Renal cortex interstitium (tissue), 15 donors: ENCODE results near the gene CHI3L2. TPM values are rescaled to one million over a fixed set of nuclear protein-coding genes. Genes with fewer than 3 reads are reported as not detected.

Experiments used
- DNase-seq, 11 donors: peaks; one replicate each; pipeline ENCODE4 v3.0.0-alpha.2; 2013; ENCODE audit warnings: low read depth in 9 of 11, low spot score in 4 of 11; ENCODE audit errors: extremely low read depth in 1 of 11
- long read RNA-seq, 16 experiments: transcript quantifications; one replicate each; lab custom pipeline, GENCODE V29; 2026
- polyA plus RNA-seq, 3 donors: library from polyadenylated mRNA; unstranded; fragments of 120-200 nt; gene quantifications; one replicate each; pipeline ENCODE4 v1.2.1, GENCODE V29; 2013; ENCODE audit not compliant: insufficient read length in 3 of 3

Gene CHI3L2, protein sequence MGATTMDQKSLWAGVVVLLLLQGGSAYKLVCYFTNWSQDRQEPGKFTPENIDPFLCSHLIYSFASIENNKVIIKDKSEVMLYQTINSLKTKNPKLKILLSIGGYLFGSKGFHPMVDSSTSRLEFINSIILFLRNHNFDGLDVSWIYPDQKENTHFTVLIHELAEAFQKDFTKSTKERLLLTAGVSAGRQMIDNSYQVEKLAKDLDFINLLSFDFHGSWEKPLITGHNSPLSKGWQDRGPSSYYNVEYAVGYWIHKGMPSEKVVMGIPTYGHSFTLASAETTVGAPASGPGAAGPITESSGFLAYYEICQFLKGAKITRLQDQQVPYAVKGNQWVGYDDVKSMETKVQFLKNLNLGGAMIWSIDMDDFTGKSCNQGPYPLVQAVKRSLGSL
- under 1 TPM; 0.09 to 0.28 (median 0.18) TPM for polyA plus RNA-seq
- long read RNA-seq, donor 1 = 0 reads
- long read RNA-seq, donor 2 = 0 reads
- long read RNA-seq, donor 3 = 0 reads
- long read RNA-seq, donor 4 = 0 reads
- long read RNA-seq, donor 5 = 0 reads
- long read RNA-seq, donor 6 = 0 reads
- long read RNA-seq, donor 7 = 0 reads
- long read RNA-seq, donor 8 = 0 reads
- long read RNA-seq, donor 9 = 0 reads
- long read RNA-seq, donor 10 = 0 reads
- long read RNA-seq, donor 11 = 0 reads
- long read RNA-seq, donor 12 = 0 reads
- long read RNA-seq, donor 13 = 0 reads
- long read RNA-seq, donor 14 = 0 reads
- long read RNA-seq, donor 15 = 0 reads
- long read RNA-seq, donor 16 = 0 reads

DNA sequence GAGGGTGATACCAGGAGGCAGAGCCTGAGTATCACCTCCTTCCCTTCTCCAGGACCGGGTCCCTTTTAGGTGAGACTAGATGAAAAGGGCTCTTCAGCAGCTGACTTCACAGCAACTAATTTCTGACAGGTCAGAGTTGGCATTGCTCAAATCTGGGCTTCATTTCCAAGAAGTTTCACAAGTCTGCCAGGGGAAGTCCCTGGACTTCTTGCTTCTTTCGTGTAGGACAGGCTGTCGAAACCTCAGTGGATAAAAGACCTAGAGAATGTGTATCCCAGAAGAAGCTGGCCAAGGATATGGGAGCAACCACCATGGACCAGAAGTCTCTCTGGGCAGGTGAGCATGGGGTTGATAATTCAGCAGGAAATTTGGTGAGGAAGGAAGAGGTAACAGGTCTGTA is at the start of gene CHI3L2:
TSS of gene CHI3L2 (plus strand) at position 280 of the 400 bp plus-strand sequence. CDS start at position 297, 17 bp downstream.
- DNase-seq = no peak

DNA sequence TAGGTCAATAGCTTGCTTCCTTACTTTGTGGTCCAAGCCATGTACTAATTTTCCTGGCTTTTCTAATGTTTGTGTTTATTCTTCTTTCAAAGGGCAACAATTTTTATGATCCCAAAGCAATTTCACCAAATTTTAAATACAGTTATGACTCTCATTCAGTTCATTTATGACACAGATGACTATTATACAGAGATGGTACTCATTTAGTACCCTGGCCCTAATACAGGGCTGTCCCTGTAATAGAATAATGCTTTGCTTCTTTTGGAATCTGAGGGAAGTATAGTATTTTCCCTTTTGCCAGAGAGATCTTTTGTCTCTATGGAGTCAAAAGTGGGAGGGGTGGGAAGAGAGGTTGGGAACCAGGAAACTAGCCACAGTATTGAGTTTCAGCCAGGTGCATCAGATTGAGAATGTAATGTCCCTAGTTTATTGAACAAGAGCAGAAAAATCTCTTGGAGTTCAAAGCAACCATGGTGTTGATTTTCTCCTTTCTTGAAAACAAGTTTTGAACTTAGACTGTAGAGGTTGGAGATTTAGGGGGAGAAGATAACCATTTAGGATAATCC is 47.5 kb upstream of the CHI3L2 start:
- no peak for DNase-seq

DNA sequence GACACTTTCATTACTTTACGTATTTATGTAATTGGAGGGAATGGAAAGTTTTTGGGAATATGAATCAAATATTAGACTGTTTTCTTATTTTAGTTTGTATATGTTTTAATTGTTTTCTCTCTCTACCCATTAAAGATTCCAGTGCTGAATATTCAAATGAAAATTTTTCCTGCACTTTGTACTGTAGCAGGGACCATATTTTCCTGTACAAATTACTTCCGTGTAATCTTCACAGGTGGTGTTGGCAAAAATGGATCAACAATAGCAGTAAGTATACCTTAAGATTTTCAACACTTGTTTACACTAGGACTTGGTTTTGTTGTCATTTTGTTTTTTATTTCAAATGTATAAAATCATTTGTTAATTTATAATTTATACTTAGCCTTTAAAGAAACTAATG is 45.5 kb upstream of the CHI3L2 start:
- no peak for DNase-seq

DNA sequence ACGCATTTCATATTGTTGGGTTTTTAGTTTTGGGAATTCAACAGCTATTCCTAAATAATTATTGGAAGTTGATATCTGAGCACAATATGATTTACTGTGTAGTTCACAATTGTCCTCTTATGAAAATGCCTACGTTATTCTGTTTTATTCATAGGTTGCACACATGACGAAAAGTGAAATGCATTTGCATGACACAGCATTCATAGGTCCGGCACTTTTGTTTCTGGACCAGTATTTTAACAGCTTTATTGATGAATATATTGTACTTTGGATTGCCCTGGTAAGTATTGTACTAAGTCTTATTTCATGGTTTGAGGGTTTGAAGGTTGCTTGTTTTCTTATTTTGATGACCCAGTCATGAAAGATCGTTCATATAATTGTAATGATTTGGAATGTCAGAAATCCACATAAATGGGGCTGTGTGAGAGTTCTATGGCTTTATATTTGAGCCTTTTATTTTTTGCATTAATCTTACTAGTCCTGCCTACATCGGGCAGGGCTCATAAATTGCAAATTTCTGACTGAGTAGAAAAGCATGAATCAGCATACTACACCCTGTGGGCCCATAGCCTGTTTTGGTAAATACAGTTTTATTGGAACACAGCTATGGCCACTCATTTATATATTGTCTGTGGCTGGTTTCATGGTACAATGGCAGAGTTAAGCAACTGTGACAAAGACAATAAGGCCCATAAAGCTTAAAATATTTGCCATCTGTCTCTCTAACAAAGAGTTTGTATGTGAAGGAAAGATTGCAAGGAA is 44.0 kb upstream of the CHI3L2 start:
- DNase-seq = no peak

DNA sequence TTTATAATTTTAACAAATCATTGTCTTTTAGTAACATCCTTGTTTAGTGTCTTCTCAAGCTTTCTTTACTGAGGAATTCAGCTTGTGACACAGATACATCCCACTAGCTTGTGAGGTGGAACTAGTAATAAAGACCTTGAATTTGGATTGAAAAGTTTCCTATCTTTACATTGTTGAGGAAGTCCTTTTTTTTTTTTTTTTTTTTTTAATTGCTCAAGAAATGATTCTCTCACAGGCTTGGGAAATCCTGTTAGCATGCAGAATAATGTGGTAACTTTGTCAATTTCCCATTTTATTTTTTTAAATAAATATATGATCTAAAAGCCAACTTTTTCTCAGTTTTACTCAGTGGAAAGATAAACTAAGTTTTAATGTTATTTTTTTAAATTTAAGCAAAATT is 42.9 kb upstream of the CHI3L2 start:
- no peak for DNase-seq

DNA sequence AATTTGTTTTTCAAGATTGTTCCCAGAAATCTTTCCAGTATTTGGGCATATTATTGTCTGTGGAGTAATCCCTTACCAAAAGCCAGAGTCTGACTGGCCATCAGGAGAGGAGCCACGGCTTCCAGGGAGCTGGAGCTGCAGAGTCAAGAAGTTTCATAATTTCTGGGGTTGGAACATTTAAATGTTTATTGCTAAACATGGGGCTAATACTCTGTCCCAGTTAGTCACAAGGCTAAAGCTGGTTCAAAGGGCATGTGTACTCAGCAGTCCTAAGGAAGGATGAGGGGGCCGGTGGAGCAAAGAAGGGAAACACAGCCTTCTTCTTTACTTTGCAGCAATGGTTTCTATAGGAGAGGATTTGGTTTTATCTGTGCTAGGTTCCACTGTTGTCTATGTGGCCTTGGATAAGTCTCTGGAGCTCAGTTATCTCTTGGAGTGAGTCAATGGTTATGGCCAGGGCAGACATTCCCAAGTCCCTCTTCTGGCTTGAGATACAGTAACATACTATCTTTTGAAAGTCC is 36.5 kb upstream of the CHI3L2 start:
- no peak for DNase-seq

DNA sequence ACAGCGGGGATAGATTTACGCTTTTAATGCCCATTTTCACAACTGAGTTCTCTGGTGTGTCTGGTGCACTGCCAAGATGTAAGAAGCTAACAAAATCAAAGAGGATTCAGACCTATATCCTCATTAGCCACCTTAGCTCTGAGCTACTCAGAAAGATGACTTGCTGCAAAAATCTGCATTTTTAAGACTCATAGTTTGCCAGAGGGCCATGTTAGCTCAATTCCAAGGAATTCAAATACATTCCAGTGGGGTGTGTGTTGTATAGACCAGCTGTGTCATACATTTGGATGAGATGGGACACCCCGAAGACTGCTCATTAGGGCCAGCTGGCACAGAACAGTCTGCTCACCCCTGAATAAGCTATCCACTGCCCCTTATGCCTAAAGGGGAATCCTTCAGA is 36.0 kb upstream of the CHI3L2 start:
- DNase-seq = no peak

DNA sequence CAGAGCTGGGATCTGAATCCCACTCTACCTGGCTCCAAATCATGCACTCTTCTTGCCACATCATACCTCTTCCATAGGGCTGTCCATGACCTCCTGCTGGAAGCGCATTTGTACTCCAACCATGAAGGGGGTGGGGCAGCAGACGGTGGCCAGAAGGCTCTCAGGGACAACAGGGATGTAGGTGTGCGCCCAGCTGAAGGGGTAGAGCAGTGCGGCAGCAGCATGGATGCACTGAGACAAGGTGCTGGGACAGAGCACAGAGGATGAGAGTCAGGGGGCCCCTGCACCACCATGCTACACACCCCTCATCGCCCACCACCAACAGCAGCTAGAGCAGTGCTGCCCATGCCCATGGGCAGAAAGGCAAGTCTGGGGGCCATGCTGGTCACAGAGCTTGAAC is 35.4 kb upstream of the CHI3L2 start:
- DNase-seq = no peak

DNA sequence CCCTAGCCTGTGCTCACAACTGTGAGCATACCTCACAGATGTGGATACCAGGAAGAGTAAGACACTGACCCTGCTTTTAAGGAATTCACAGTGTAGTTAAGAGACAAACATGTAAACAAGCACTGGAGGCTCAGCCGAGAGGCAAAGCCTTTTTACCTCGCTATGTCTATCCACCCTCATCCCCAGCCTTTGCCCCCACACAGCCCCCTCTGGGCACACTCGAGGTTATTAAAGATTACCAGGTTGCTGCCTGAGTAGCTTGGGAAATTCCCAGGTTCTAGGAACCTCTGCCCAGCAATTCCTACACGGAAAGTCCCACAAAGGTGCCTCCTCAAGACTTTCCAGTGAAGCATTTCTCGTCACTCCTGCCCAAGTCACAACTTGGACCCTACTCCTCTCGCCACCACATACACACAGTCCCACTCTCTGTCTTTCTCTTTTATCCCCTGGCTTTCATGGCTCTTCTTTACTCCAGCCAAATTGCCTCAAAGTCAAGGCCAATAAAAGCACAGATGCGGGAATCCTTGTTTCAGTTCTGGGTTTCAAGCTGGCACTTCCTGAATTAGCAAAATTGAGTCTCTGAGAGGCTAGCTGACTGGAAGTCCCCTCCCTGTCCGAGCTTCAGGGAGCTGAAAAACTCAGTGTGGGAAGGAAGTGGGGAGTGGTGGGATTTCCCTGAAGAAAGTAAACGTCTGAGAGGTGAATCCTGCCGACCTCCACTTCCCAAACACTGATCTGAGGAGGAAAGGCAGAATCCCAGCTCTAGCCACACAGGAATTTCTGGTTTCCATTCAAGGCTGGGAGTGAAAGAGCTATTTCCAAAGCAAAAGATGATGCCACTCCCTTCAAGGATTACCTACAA is 34.6 kb upstream of the CHI3L2 start:
- DNase-seq = peak in 1 of 11 donors; percentile 4

DNA sequence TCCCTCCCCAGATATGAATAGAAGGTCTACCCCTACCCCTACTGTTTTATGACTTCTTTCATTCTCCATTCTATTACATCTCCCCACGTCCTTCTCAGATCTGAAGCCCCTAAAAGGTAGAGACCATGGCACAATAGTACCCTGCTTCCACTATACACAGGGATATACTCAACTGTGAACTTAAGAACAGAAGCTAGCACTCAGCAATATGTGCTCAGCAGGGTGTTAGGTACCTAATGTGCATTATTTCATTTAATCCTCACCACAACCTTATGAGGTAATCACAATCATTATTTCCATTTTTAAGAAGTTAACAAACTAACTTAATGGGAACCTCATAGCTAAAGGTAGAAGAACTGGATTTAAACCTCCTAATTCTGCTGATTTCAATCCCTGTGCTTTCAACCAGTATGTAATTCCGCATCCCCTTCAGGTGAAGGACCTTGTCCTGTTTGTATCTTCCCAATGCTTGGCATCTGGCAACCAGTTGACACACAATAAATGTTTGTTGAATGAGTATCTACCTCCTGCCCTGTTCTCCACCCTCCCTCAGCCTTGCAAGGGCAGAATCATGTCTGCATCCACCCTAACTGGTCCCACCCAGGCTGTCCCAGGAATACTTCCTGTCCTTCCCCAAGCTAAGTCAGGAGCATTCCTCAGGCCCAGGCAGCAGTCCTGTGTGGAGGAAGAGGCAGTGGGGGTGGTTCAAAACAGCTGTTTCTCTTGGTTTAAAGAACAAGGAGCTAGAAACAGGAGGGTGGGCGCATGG is 33.6 kb upstream of the CHI3L2 start:
- DNase-seq = no peak

DNA sequence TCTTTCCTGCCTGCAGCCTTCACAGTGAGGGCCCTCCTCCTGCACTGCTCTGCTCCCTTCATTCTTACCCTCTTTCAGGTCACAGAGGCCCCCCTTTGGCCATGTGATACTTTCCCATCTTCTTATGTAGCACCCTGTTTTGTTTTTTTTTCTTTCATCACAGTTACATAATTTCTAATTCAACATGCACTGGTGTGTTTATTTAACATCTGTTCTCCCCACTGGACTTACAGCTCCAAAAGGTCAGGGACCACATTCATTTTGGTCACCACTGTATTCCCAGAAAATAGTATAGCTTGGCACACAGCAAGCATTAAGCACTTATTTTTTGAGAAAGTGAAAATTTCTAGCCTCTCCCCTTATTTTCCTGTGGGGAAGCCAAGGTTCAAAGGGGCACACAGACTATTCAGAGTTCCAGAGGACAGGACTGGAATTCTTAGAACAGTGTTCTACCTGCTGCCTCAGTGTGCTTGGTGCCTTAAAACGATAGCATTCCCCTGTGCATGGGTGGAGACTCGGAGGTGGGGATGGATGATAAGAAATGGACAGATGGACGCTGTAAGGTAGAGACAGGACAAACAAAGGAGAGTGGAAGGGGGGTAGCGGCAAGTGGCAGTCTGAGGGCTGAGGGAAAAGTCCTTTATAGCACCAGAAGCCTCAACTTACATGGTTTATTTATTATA is 32.4 kb upstream of the CHI3L2 start:
- no peak for DNase-seq

DNA sequence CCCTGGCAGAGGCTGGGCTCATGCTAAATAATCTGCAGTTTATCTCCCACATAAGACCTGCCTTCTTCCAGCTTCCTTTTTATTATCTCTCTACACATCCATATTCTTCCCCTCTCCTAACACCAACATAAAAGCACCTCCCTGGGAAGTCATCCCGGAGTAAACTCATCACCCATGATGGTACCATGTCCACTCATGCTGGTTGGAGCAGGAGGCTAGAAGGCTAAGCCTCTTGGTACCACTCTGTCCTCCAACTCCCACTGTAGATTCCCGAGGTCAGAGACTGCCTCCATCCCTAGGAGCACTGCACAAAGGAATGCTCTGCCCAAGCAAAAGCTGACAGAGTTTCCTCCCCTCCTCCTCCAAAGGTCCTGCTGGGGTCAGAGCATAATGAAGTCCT is 31.3 kb upstream of the CHI3L2 start:
- DNase-seq = no peak

DNA sequence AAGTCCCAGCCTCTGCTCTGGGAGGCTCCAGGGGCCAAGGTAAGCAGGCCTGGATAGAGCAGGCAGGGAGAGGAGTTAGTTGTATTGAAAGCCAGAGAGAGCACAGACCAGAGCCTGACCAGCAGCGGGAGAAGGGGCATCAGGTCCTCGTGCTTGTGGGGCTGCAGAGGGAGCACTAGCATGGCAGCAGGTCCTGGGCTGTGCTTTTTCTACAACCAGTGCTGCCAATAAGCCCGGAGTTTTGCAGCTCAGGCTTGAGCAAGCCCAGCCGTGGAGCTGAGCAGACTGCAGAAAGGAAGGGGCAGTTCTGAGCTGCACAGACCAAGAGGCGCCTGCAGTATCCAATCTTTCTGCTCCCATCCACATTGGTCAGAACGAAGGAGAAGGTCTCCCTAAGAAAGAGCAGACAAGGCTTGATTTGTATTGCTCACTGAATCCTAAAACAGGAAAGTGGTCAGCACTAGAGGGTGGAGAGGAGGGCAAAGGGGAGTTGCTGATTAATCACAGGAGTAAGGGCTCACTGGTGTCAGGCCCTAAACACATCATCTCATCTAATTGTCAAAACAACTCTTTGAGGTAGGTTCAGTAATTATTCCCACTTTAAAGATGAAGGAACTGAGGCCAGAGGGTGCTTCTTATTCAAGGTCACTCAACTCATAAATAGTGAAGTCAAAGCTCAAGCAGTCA is 29.8 kb upstream of the CHI3L2 start:
- no peak for DNase-seq

DNA sequence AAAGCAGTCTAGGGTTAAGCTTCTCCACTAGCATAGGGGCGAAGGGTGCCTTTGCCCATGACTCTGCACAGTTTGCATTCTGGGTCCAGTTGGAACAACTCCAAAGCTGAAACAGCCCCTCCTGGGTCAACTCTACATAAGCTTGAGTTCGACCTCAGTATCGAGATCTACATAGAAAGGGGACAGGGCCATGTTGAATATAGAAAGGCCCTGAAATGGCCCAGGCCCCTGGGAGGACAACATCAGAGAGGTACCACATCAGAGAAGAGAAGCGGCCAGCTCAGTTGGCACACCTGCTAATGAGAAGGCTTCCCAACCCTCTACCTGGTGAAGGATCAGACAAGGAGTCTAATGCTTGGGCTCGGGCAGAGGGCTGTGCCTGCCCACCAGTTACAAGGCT is 28.7 kb upstream of the CHI3L2 start:
- no peak for DNase-seq

DNA sequence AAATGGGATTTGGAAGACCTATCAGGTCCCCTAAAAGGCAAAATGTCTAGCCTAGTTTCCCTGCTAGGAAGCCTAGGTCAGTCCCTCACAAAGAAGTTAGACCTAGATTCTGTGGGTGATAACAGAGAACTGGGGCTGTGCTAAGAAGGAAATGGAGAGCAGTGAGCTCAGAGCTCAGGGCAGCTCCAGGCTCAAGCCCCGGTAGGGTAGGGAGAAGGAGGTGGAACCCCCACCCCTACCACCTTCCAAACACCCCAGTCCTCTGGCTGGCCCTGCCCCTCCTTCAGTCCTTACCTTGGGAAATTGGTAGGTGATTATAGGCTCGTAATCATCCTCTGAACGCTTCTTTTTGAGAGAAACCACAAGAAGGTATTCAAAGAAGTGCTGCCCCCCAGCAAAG is 28.2 kb upstream of the CHI3L2 start:
- no peak for DNase-seq
